Panc1 (cell line): ENCODE results near the gene SIGLEC11.

Experiments
- POLR2AphosphoS5 ChIP-seq: IDR thresholded peaks from 2 replicates; pipeline ENCODE4 v1.6.1; 2012; ENCODE audit warnings: mild to moderate bottlenecking, low read depth, low read length, moderate library complexity
- SIN3A ChIP-seq: IDR thresholded peaks from 2 replicates; pipeline ENCODE4 v1.6.1; 2012; ENCODE audit warnings: low read depth, mild to moderate bottlenecking, low read length, moderate library complexity, borderline replicate concordance; ENCODE audit not compliant: insufficient read depth
- TCF7L2 ChIP-seq: IDR thresholded peaks from 2 replicates; pipeline ENCODE4 v1.6.1; 2011; ENCODE audit warnings: mild to moderate bottlenecking, low read depth, low read length, inconsistent platforms
- TF ChIP-seq, protein P1 (sequence below): fragments of 450-650 bp; IDR thresholded peaks from 2 replicates; pipeline ENCODE4 v1.5.1; 2017; ENCODE audit warnings: mild to moderate bottlenecking
- TF ChIP-seq, protein P2 (sequence below), 2 experiments: IDR thresholded peaks; 2 replicates each; pipeline ENCODE4 v1.6.1; 2011 to 2012; ENCODE audit warnings: low read depth in 2 of 2, control low read depth in 1 of 2, low read length in 1 of 2, mild to moderate bottlenecking in 1 of 2, moderate library complexity in 1 of 2; ENCODE audit not compliant: insufficient read depth in 1 of 2

DNA sequence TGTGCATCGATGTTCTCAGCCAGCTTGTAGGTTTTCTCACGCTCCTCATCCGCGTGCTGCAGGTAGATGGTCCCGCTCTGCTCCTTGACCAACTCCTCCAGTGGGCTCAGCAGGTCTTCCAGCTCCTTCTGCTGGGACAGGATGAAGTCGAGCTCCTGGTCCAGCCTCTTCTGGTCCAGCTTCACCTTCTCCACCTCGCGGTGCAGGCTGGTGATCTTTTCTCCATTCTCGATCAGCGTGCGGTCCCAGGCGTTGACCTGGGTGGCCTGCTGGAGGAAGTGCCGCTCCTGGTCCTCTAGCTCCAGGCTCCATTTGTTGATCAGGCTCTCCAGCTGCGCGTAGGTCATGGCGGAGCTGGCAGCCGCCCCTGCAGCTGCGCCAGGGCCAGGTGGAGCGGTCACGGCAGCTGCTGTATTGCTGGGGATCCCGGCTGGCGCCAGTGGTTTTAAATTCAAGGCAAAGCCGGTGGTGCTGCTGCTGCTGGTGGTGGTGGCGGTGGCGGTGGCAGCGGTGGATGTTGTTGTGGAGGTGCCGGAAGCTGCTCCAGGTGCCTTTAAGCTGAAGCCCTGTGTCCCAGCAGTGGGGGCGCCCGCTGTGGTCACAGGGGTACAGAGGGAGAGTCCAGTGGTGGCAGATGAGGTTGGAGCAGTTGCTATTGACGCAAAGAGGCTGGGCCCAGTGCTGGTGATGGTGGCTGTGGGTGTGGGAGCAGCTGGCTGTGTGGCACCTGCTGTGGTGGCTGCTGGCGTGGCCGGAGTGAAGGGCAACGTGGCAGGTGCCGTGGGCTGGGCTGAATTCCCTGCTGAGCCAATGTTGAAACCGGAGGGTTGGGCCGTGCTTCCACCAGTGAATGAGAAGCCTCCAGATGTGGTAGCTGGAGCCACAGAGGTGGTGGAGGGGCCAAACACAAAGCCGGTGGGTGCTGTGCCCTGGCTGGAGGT lies 52.2 kb downstream of the SIGLEC11 start:
- TF ChIP-seq, protein P1, sequence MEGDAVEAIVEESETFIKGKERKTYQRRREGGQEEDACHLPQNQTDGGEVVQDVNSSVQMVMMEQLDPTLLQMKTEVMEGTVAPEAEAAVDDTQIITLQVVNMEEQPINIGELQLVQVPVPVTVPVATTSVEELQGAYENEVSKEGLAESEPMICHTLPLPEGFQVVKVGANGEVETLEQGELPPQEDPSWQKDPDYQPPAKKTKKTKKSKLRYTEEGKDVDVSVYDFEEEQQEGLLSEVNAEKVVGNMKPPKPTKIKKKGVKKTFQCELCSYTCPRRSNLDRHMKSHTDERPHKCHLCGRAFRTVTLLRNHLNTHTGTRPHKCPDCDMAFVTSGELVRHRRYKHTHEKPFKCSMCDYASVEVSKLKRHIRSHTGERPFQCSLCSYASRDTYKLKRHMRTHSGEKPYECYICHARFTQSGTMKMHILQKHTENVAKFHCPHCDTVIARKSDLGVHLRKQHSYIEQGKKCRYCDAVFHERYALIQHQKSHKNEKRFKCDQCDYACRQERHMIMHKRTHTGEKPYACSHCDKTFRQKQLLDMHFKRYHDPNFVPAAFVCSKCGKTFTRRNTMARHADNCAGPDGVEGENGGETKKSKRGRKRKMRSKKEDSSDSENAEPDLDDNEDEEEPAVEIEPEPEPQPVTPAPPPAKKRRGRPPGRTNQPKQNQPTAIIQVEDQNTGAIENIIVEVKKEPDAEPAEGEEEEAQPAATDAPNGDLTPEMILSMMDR: no peak
- no peak for TF ChIP-seq POLR2AphosphoS5
- no peak for TF ChIP-seq SIN3A
- TF ChIP-seq, protein P2, sequence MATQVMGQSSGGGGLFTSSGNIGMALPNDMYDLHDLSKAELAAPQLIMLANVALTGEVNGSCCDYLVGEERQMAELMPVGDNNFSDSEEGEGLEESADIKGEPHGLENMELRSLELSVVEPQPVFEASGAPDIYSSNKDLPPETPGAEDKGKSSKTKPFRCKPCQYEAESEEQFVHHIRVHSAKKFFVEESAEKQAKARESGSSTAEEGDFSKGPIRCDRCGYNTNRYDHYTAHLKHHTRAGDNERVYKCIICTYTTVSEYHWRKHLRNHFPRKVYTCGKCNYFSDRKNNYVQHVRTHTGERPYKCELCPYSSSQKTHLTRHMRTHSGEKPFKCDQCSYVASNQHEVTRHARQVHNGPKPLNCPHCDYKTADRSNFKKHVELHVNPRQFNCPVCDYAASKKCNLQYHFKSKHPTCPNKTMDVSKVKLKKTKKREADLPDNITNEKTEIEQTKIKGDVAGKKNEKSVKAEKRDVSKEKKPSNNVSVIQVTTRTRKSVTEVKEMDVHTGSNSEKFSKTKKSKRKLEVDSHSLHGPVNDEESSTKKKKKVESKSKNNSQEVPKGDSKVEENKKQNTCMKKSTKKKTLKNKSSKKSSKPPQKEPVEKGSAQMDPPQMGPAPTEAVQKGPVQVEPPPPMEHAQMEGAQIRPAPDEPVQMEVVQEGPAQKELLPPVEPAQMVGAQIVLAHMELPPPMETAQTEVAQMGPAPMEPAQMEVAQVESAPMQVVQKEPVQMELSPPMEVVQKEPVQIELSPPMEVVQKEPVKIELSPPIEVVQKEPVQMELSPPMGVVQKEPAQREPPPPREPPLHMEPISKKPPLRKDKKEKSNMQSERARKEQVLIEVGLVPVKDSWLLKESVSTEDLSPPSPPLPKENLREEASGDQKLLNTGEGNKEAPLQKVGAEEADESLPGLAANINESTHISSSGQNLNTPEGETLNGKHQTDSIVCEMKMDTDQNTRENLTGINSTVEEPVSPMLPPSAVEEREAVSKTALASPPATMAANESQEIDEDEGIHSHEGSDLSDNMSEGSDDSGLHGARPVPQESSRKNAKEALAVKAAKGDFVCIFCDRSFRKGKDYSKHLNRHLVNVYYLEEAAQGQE (IDR thresholded peaks at IDR 0.05; ENCODE audit: insufficient read depth in 1 of 2, low read depth in 2 of 2, low read length in 1 of 2): no peak
- no peak for TF ChIP-seq TCF7L2
